DND-41 (cell line): ENCODE measurements around the gene KCNN3.

Experiments used
- EZH2 ChIP-seq: IDR thresholded peaks from 3 replicates; pipeline ENCODE4 v1.6.1; 2012; ENCODE audit warnings: borderline replicate concordance, low read depth, mild to moderate bottlenecking, moderate library complexity, low read length, inconsistent platforms; ENCODE audit not compliant: severe bottlenecking
- TF ChIP-seq, protein P1 (sequence below): IDR thresholded peaks from 2 replicates; pipeline ENCODE4 v1.5.1; 2012; ENCODE audit warnings: borderline replicate concordance, low read length, moderate library complexity, mild to moderate bottlenecking; ENCODE audit not compliant: poor library complexity, severe bottlenecking; ENCODE audit errors: extremely low read depth

DNA sequence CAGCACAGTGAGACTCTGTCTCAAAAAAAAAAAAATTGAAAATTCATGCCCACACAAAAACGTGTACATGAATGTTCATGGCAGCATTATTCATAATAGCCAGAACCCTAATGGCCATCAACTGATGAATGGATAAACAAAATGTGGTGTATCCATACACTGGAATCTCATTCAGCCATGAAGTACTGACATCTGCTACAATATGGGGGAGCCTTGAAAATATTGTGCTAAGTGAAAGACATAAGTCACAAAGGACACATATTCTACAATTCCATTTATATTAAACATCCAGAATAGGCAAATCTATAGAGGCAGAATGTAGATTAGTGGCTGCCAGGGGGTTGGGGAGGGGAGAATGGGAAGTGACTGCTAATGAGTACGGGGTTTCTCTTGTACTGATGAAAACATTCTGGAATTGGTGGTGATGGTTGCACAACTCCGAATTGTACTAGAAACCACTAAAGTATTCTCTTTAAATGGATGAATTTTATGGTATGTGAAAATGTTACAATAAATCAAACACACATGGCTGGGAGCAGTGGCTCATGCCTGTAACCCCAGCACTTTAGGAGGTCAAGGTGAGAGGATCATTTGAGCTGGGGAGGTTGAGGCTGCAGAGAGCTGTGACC is 33.0 kb upstream of the KCNN3 start:
- TF ChIP-seq, protein P1, sequence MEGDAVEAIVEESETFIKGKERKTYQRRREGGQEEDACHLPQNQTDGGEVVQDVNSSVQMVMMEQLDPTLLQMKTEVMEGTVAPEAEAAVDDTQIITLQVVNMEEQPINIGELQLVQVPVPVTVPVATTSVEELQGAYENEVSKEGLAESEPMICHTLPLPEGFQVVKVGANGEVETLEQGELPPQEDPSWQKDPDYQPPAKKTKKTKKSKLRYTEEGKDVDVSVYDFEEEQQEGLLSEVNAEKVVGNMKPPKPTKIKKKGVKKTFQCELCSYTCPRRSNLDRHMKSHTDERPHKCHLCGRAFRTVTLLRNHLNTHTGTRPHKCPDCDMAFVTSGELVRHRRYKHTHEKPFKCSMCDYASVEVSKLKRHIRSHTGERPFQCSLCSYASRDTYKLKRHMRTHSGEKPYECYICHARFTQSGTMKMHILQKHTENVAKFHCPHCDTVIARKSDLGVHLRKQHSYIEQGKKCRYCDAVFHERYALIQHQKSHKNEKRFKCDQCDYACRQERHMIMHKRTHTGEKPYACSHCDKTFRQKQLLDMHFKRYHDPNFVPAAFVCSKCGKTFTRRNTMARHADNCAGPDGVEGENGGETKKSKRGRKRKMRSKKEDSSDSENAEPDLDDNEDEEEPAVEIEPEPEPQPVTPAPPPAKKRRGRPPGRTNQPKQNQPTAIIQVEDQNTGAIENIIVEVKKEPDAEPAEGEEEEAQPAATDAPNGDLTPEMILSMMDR, result no peak
- TF ChIP-seq EZH2, result no peak
